ENCODE measurements around the gene NDUFA6.
"Not testable (repeated sequence)": the region's sequence is repeated elsewhere in the genome, so short reads cannot be mapped to it uniquely, and the experiment has no call there.

The NDUFA6 gene

DNA sequence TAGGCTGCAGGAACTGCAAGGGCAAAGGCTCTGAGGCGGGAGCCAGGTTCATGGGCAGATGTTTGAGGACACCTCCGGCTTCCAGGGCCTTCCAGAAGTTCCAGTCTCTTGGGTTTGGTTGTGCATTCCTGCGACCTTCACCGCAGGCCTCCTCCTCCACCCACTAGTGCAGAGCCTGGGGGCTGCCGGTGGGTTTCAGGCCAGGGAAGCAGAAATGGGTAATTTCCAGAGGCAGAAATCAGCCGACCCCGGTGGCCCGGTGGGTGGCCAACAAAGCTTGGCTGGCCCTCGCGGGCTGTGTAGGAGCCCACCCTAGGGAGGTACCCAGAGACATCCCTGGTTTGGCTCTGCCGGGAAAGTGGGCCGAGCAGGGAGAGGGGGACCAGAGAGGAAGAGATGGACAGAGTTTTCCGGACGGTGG is 16.9 kb downstream of the NDUFA6 start:
- TF ChIP-seq, protein P1, sequence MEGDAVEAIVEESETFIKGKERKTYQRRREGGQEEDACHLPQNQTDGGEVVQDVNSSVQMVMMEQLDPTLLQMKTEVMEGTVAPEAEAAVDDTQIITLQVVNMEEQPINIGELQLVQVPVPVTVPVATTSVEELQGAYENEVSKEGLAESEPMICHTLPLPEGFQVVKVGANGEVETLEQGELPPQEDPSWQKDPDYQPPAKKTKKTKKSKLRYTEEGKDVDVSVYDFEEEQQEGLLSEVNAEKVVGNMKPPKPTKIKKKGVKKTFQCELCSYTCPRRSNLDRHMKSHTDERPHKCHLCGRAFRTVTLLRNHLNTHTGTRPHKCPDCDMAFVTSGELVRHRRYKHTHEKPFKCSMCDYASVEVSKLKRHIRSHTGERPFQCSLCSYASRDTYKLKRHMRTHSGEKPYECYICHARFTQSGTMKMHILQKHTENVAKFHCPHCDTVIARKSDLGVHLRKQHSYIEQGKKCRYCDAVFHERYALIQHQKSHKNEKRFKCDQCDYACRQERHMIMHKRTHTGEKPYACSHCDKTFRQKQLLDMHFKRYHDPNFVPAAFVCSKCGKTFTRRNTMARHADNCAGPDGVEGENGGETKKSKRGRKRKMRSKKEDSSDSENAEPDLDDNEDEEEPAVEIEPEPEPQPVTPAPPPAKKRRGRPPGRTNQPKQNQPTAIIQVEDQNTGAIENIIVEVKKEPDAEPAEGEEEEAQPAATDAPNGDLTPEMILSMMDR (IDR thresholded peaks at IDR 0.05; ENCODE audit: extremely low read depth, insufficient read depth, missing control alignments) = no peak
- no peak for DNase-seq (ENCODE audit: low spot score)
- in situ Hi-C loops (cut with MboI; ENCODE audit: low pct_unique_long_range_greater_than_20kb, low sequenced_read_pairs, unreplicated experiment) = loop anchor here (10.0 kb wide), 1 partner anchor 89 kb away; no protein-coding TSS in a partner anchor

DNA sequence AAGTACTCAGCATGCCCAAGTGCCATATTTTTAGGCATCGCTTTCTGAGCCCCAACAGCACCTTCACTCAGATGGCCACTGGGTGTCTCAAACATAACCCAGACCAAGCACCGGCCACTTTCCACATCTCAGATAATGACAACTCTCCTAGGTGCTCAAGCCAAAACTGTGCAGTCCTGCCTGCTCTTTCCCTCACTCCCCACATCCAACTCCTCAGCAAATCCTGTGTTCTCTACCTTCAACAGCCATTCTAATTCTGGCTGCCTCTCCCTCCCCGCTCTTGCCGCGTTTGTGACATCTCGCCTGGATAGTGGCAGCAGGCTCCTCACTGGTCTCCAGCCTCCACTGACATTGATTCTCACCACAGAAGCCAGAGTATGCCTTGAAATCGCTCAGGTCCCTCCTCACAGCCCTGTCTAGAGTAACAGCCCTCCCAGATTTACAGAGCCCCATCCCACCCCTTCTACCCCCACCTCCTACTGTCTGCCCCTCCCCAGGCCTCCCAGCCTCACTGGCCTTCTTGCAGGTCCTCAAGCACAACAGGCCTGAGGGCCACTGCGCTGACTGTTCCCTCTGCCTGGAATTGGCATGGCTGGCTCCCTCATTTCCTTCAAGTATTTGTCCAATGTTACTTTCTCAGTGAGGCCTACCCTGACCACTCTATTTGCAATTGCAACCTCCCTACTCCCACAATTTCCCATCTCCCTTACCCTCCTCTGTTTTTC is 17.8 kb downstream of the NDUFA6 start:
- in situ Hi-C loops (cut with MboI; ENCODE audit: low pct_unique_long_range_greater_than_20kb, low sequenced_read_pairs, unreplicated experiment) = loop anchor here (10.0 kb wide), 1 partner anchor 88 kb away; no protein-coding TSS in a partner anchor
- DNase-seq (ENCODE audit: low spot score) = no peak
- TF ChIP-seq, protein P1 (IDR thresholded peaks at IDR 0.05; ENCODE audit: extremely low read depth, insufficient read depth, missing control alignments) = no peak

GRCh38 chr22:42071508-42071907 is 19.1 kb downstream of the NDUFA6 start:
- in situ Hi-C loops (cut with MboI; ENCODE audit: low pct_unique_long_range_greater_than_20kb, low sequenced_read_pairs, unreplicated experiment) = loop anchor here (10.0 kb wide), 1 partner anchor 87 kb away; no protein-coding TSS in a partner anchor
- not testable (repeated sequence) for DNase-seq (ENCODE audit: low spot score)

- in situ Hi-C loops (cut with MboI; ENCODE audit: low pct_unique_long_range_greater_than_20kb, low sequenced_read_pairs, unreplicated experiment) = loop anchor here (10.0 kb wide), 1 partner anchor 86 kb away; no protein-coding TSS in a partner anchor
- DNase-seq (ENCODE audit: low spot score) = peak; percentile 96
- TF ChIP-seq, protein P1 (IDR thresholded peaks at IDR 0.05; ENCODE audit: extremely low read depth, insufficient read depth, missing control alignments) = no peak
Measured at GRCh38 chr22:42070517-42071422, 19.8 kb downstream of the NDUFA6 start, which contains the start of gene NAGA. NAGA (minus strand) TSS chr22:42070812; CDS start chr22:42070297, 515 bp downstream.

GRCh38 chr22:42069801-42070516 is 20.6 kb downstream of the NDUFA6 start:
- no peak for DNase-seq (ENCODE audit: low spot score)
- in situ Hi-C loops (cut with MboI; ENCODE audit: low pct_unique_long_range_greater_than_20kb, low sequenced_read_pairs, unreplicated experiment) = loop anchor here (10.0 kb wide), 1 partner anchor 85 kb away; no protein-coding TSS in a partner anchor
- TF ChIP-seq, protein P1 (IDR thresholded peaks at IDR 0.05; ENCODE audit: extremely low read depth, insufficient read depth, missing control alignments) = no peak

DNA sequence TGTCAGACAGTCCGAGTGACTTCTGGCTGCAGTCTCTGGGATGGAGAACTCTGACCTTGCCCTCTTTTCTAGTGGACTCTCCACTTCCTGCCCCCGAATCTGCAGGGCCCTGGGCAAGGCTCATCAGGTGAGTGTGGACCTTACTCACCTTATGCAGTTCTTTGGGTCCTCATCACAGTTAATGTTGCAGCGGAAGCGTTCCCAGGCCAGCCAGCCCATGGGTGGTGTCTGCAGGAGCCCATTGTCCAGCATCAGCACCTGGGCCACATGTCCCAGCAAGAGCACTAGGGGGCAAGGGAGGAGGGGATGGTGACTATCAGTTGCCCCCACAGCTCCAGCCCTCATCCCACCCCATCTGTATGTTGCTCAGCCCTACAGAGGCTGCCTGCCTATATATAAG is 22.3 kb downstream of the NDUFA6 start:
- TF ChIP-seq, protein P1 (IDR thresholded peaks at IDR 0.05; ENCODE audit: extremely low read depth, insufficient read depth, missing control alignments) = no peak
- in situ Hi-C loops (cut with MboI; ENCODE audit: low pct_unique_long_range_greater_than_20kb, low sequenced_read_pairs, unreplicated experiment) = no loop called here
- DNase-seq (ENCODE audit: low spot score) = no peak

All from GM13977 (cell line).